ENCODE results near the gene NEURL2.
A peak's percentile ranks its signal among the peaks of the same experiment; 100 is the strongest.

The NEURL2 gene

GRCh38 chr20:45859916-45860315 is 31.1 kb downstream of the NEURL2 start:
- no peaks in the 10 kb centered on the region for H3K36me3 ChIP-seq (ENCODE audit: insufficient read depth, low read length)

DNA sequence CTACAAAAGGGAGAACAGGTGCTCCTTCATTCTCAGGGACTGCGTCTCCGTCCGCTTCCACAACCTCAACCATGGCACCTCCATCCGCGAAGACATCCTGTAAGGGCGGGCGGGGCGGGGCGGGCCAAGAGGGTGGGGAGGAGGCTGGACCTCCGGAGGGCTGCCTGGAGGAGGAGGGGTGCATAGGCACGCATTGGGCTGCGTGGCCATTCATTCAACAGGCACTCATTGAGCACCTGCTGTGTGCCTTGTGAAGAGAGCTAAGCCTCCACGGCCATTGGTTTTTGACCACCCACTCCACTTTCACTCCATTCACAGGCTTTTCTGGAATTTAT is 33.2 kb downstream of the NEURL2 start:
- Histone ChIP-seq H3K4me1 (ENCODE audit: insufficient read depth, low read length) (peaks cover 23% of the 10 kb centered on the region), H3K9ac (ENCODE audit: low read depth, low read length) (peak overlapping the region; percentile 95), H3K9me3 (ENCODE audit: control insufficient read depth, insufficient read depth, low read length) (no peaks in the 10 kb centered on the region), H3K36me3 (ENCODE audit: insufficient read depth, low read length) (no peaks in the 10 kb centered on the region)

More at GRCh38 chr20:45859916-45860315, 31.1 kb downstream of the NEURL2 start:
- Histone ChIP-seq H3K9me3 (ENCODE audit: control insufficient read depth, insufficient read depth, low read length) (no peaks in the 10 kb centered on the region), H3K9ac (ENCODE audit: low read depth, low read length) (no peak overlapping the region), H3K4me1 (ENCODE audit: insufficient read depth, low read length) (peaks cover 13% of the 10 kb centered on the region)

GRCh38 chr20:45857114-45857881 is 33.7 kb downstream of the NEURL2 start, which contains the start of the genes ACOT8 and ZSWIM3:
Gene ACOT8, minus strand, starts transcription at chr20:45857392. Its CDS starts 77 bp downstream, at chr20:45857315.
Gene ZSWIM3, plus strand, starts transcription at chr20:45857614. Its CDS starts 212 bp downstream, at chr20:45857826.
- Histone ChIP-seq H3K4me1 (ENCODE audit: insufficient read depth, low read length) (peaks cover 23% of the 10 kb centered on the region), H3K9me3 (ENCODE audit: control insufficient read depth, insufficient read depth, low read length) (no peaks in the 10 kb centered on the region), H3K9ac (ENCODE audit: low read depth, low read length) (peak within 1 kb of the TSS; percentile 95), H3K36me3 (ENCODE audit: insufficient read depth, low read length) (no peaks in the 10 kb centered on the region)

DNA sequence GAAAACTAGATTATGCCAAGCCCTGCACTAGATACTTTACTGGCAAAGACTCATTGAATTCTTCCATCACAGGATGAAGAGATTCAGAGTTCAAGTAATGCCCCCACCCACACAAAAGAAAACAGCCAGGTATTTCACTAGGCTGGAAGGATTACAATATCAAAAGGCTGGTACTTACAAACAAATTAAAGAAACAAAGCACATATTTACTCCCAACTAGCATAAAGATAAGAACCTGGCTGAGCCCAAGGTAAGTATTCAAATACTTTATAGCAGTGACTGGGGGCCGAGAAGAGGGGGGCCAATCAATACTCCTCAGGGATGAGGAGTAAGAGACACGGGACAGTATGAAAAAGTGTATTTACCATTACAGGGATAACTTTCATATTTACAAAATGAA is 37.5 kb downstream of the NEURL2 start:
- Histone ChIP-seq H3K36me3 (ENCODE audit: insufficient read depth, low read length) (peaks cover 2% of the 10 kb centered on the region; the same call in 1 of the 2 replicates), H3K9me3 (ENCODE audit: control insufficient read depth, insufficient read depth, low read length) (no peaks in the 10 kb centered on the region), H3K9ac (ENCODE audit: low read depth, low read length) (no peak overlapping the region), H3K4me1 (ENCODE audit: insufficient read depth, low read length) (peaks cover 17% of the 10 kb centered on the region)

GRCh38 chr20:45852326-45852725 is 38.7 kb downstream of the NEURL2 start:
- Histone ChIP-seq H3K4me1 (ENCODE audit: insufficient read depth, low read length) (peaks cover 13% of the 10 kb centered on the region), H3K9me3 (ENCODE audit: control insufficient read depth, insufficient read depth, low read length) (no peaks in the 10 kb centered on the region), H3K36me3 (ENCODE audit: insufficient read depth, low read length) (peaks cover 7% of the 10 kb centered on the region; the same call in 1 of the 2 replicates), H3K9ac (ENCODE audit: low read depth, low read length) (no peak overlapping the region)

DNA sequence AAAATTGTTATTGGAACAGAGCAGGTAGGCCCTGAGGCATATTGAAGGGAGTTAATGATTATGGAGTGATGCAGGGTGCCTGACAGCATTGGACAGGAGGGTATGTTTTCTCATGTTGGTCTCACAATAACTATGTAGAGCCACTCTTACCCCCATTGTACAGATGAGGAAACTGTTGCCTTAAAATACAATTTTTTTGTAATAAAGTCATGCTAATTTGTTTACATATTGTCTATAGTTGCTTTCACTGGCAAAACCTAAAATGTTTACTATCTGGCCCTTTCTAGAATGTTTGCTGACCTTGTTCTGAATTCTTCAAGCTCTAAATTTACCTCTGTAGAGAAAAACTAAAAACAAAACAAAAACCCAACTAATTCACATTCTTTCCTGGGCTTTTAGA is 39.5 kb downstream of the NEURL2 start:
- H3K9ac ChIP-seq (ENCODE audit: low read depth, low read length): no peak overlapping the region
- peaks cover 13% of the 10 kb centered on the region for H3K4me1 ChIP-seq (ENCODE audit: insufficient read depth, low read length)
- H3K36me3 ChIP-seq (ENCODE audit: insufficient read depth, low read length): peaks cover 8% of the 10 kb centered on the region; the same call in 1 of the 2 replicates
- H3K9me3 ChIP-seq (ENCODE audit: control insufficient read depth, insufficient read depth, low read length): no peaks in the 10 kb centered on the region

DNA sequence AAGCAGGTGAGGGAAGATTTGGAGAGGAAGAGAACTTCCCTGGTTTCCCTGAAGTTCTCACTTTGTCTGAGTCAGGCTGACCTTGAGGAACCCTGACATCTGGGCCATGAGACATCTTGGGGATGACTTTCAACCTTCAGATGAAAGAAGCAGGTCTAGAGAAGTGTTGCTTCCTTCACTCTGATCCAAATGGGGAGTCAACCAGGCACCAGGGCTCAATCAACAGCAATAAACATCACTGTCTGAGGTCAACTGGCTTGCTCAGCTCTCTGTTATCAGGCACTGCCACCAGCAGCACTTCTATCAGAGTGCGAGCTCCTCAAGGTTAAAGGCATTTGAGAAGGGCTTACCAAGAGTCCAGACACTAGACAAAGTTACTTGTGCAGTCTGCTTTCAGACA is 40.1 kb downstream of the NEURL2 start:
- H3K9me3 ChIP-seq (ENCODE audit: control insufficient read depth, insufficient read depth, low read length): no peaks in the 10 kb centered on the region
- H3K9ac ChIP-seq (ENCODE audit: low read depth, low read length): no peak overlapping the region
- peaks cover 13% of the 10 kb centered on the region for H3K4me1 ChIP-seq (ENCODE audit: insufficient read depth, low read length)
- peaks cover 10% of the 10 kb centered on the region; the same call in 1 of the 2 replicates for H3K36me3 ChIP-seq (ENCODE audit: insufficient read depth, low read length)

GRCh38 chr20:45850238-45850637 is 40.8 kb downstream of the NEURL2 start:
- Histone ChIP-seq H3K9ac (ENCODE audit: low read depth, low read length) (no peak overlapping the region), H3K9me3 (ENCODE audit: control insufficient read depth, insufficient read depth, low read length) (no peaks in the 10 kb centered on the region), H3K36me3 (ENCODE audit: insufficient read depth, low read length) (peaks cover 12% of the 10 kb centered on the region; the same call in 1 of the 2 replicates), H3K4me1 (ENCODE audit: insufficient read depth, low read length) (peaks cover 13% of the 10 kb centered on the region)

- Histone ChIP-seq H3K36me3 (ENCODE audit: insufficient read depth, low read length) (peaks cover 12% of the 10 kb centered on the region; the same call in 1 of the 2 replicates), H3K9me3 (ENCODE audit: control insufficient read depth, insufficient read depth, low read length) (no peaks in the 10 kb centered on the region), H3K4me1 (ENCODE audit: insufficient read depth, low read length) (peaks cover 4% of the 10 kb centered on the region; the same call in 1 of the 2 replicates), H3K9ac (ENCODE audit: low read depth, low read length) (no peak overlapping the region)
Observed at GRCh38 chr20:45848969-45849582, 41.9 kb downstream of the NEURL2 start.

DNA sequence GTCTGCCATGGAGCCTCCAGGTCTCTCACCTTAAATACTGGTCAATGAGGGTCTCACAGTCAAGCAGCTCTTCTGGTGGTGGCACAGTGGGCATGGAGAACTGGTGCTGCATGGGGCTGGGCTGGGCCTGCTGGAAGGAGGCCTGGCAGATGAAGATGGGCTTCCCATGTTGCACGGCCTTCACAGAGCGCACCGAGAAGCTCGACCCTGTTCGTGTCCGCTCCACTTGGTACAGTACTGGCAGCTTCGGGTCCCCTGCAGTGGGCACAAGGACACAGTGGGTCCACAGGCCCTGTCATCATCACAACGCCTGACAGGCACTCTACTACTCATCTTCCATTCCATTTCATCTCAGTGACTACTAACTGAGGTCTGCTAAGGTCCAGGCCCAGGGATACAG is 42.6 kb downstream of the NEURL2 start:
- H3K4me1 ChIP-seq (ENCODE audit: insufficient read depth, low read length): peaks cover 4% of the 10 kb centered on the region; the same call in 1 of the 2 replicates
- H3K9me3 ChIP-seq (ENCODE audit: control insufficient read depth, insufficient read depth, low read length): no peaks in the 10 kb centered on the region
- peaks cover 12% of the 10 kb centered on the region; the same call in 1 of the 2 replicates for H3K36me3 ChIP-seq (ENCODE audit: insufficient read depth, low read length)
- H3K9ac ChIP-seq (ENCODE audit: low read depth, low read length): no peak overlapping the region

DNA sequence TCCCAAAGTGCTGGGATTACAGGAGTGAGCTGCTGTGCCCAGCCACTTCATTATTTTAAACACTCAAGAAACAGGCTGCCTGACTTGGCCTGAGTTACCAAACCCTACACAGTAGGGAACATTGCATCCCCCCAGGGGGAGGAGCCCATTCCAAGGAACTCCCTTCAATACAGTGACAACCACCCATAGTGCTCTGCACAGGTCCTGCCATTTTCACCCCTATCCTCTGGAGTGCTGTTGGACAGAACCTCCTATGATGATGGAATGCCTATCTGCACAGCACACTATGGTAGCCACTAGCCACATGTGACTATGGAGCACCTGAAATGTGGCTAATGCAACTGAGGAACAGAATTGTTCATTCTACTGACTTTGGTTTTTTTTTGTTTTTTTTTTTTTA is 45.6 kb downstream of the NEURL2 start:
- H3K4me1 ChIP-seq (ENCODE audit: insufficient read depth, low read length): no peaks in the 10 kb centered on the region
- no peaks in the 10 kb centered on the region for H3K9me3 ChIP-seq (ENCODE audit: control insufficient read depth, insufficient read depth, low read length)
- H3K36me3 ChIP-seq (ENCODE audit: insufficient read depth, low read length): peaks cover 20% of the 10 kb centered on the region
- no peak overlapping the region for H3K9ac ChIP-seq (ENCODE audit: low read depth, low read length)

GRCh38 chr20:45843506-45843905 is 47.5 kb downstream of the NEURL2 start:
- no peaks in the 10 kb centered on the region for H3K4me1 ChIP-seq (ENCODE audit: insufficient read depth, low read length)
- no peak overlapping the region for H3K9ac ChIP-seq (ENCODE audit: low read depth, low read length)
- no peaks in the 10 kb centered on the region for H3K9me3 ChIP-seq (ENCODE audit: control insufficient read depth, insufficient read depth, low read length)
- H3K36me3 ChIP-seq (ENCODE audit: insufficient read depth, low read length): peaks cover 18% of the 10 kb centered on the region

GRCh38 chr20:45842169-45842812 is 48.7 kb downstream of the NEURL2 start:
- Histone ChIP-seq H3K9ac (ENCODE audit: low read depth, low read length) (no peak overlapping the region), H3K36me3 (ENCODE audit: insufficient read depth, low read length) (peaks cover 13% of the 10 kb centered on the region), H3K4me1 (ENCODE audit: insufficient read depth, low read length) (no peaks in the 10 kb centered on the region), H3K9me3 (ENCODE audit: control insufficient read depth, insufficient read depth, low read length) (no peaks in the 10 kb centered on the region)

DNA sequence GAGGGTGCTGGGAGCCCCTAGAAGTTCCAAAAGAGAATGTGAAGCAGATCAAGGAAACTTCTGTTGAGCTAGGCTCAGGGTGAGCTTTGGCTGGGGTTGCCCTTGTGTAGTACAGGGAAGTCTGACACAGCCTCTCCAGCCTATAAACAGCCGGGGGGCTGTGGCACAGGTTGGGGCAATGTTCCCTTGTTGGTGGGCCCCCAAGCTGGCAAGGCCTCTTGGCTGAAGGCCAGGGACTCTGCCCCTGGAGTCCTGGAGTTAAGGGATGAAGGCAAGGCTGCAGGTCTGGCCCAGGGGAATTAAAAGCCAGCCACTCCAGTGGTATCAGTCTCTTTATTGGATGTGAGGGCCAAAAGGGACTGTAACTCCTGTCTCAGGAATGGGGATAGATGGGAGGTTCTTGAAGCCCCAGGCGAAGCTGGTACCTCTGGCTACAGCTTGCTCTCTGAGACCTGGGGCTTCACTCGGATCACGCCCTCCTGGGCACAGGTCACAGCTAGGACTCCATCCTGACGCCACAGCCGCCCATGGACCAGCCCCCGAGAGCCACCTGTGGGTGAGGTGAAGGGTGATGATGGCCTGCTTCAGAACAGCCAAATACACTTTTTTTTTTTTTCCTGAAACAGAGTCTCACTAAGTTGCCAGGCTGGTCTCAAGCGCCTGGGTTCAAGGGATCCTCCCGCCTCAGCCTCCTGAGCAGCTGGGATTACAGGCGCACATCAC is 49.4 kb downstream of the NEURL2 start:
- Histone ChIP-seq H3K36me3 (ENCODE audit: insufficient read depth, low read length) (peaks cover 17% of the 10 kb centered on the region), H3K9ac (ENCODE audit: low read depth, low read length) (no peak overlapping the region)

More for the DNA sequence above, 49.4 kb downstream of the NEURL2 start:
- H3K4me1 ChIP-seq (ENCODE audit: insufficient read depth, low read length): no peaks in the 10 kb centered on the region
- H3K9me3 ChIP-seq (ENCODE audit: control insufficient read depth, insufficient read depth, low read length): no peaks in the 10 kb centered on the region
